CD8-positive, alpha-beta memory T cell (primary cell): Measurements from ENCODE around the gene UBN1. TPM values are rescaled to one million over a fixed set of nuclear protein-coding genes. Genes with fewer than 3 reads are reported as not detected.
A peak's percentile ranks its signal among the peaks of the same experiment; 100 is the strongest.

Source experiments
- CTCF ChIA-PET: fragments of 350-600 bp; sonication (Branson Sonifier 250); formaldehyde crosslinking; loops from one replicate; lab custom pipeline; 2021; ENCODE audit warnings: antibody characterized with exemption; lab: Charles Lee
- POLR2A ChIA-PET: fragments of 350-600 bp; sonication (Branson Sonifier 250); formaldehyde crosslinking; loops from one replicate; lab custom pipeline; 2021; ENCODE audit warnings: antibody characterized with exemption; lab: Charles Lee
- DNase-seq, 5 donors: peaks; one replicate each; pipeline versions ENCODE4 v3.0.0 to v3.0.0-alpha.2; 2020 to 2022; ENCODE audit warnings: mixed read lengths in 1 of 5
- H3K27ac ChIP-seq: one replicate; pipeline ENCODE4 v1.7.0; 2013; ENCODE audit warnings: low read depth, mild to moderate bottlenecking, low read length, moderate library complexity
- H3K27me3 ChIP-seq: 2 replicates; pipeline ENCODE4 v1.7.0; 2013; ENCODE audit warnings: low read length, mild to moderate bottlenecking; ENCODE audit not compliant: insufficient read depth, poor library complexity, severe bottlenecking
- H3K36me3 ChIP-seq: 2 replicates; pipeline ENCODE4 v1.7.0; 2013; ENCODE audit warnings: mild to moderate bottlenecking, low read length, moderate library complexity; ENCODE audit not compliant: insufficient read depth
- H3K4me1 ChIP-seq: 2 replicates; pipeline ENCODE4 v1.7.0; 2013; ENCODE audit warnings: mild to moderate bottlenecking, low read length, moderate library complexity; ENCODE audit not compliant: insufficient read depth
- H3K4me3 ChIP-seq: 2 replicates; pipeline ENCODE4 v1.7.0; 2013; ENCODE audit warnings: mild to moderate bottlenecking, low read length
- H3K9me3 ChIP-seq: 2 replicates; pipeline ENCODE4 v1.7.0; 2013; ENCODE audit warnings: mild to moderate bottlenecking, low read length
- H3K27ac Mint-ChIP-seq, 8 donors: one replicate each; pipeline ENCODE4 v1.8.0; 2020 to 2021; ENCODE audit warnings: mixed read lengths in 8 of 8, mild to moderate bottlenecking in 6 of 8, inconsistent platforms in 3 of 8, moderate library complexity in 3 of 8
- H3K27me3 Mint-ChIP-seq, 2 donors: one replicate each; pipeline ENCODE4 v1.8.0; 2020 to 2021; ENCODE audit warnings: mixed read lengths in 2 of 2, mild to moderate bottlenecking in 1 of 2, moderate library complexity in 1 of 2
- H3K36me3 Mint-ChIP-seq, 3 donors: one replicate each; pipeline ENCODE4 v1.8.0; 2020 to 2021; ENCODE audit warnings: mixed read lengths in 3 of 3, inconsistent platforms in 1 of 3, mild to moderate bottlenecking in 1 of 3
- H3K4me1 Mint-ChIP-seq, 3 donors: one replicate each; pipeline ENCODE4 v1.8.0; 2020 to 2021; ENCODE audit warnings: mixed read lengths in 3 of 3, inconsistent platforms in 1 of 3, mild to moderate bottlenecking in 1 of 3
- H3K4me3 Mint-ChIP-seq, 7 donors: one replicate each; pipeline ENCODE4 v1.8.0; 2020 to 2021; ENCODE audit warnings: mixed read lengths in 7 of 7, mild to moderate bottlenecking in 6 of 7, moderate library complexity in 4 of 7, inconsistent platforms in 2 of 7
- H3K9me3 Mint-ChIP-seq, 5 donors: one replicate each; pipeline ENCODE4 v1.8.0; 2020 to 2022; ENCODE audit warnings: mixed read lengths in 5 of 5, mild to moderate bottlenecking in 3 of 5, moderate library complexity in 2 of 5, inconsistent platforms in 1 of 5
- polyA plus RNA-seq: library from polyadenylated mRNA; unstranded; fragments of 300-500 nt; fragmentation: Illumina TruSeq; gene quantifications from one replicate; pipeline ENCODE4 v1.2.3, GENCODE V29; 2021
- total RNA-seq, 2 experiments: library from RNA; stranded (reverse); gene quantifications; one replicate each; pipeline ENCODE4 v1.2.3, GENCODE V29; 2021

The UBN1 gene
- total and polyA plus RNA-seq, 3 experiments from 2014 or later = 23.3 to 41.0 (median 40.3) TPM

- peak overlapping the region in 2 of 8 donors; percentile 16 to 68 for H3K27ac Mint-ChIP-seq
- H3K27me3 ChIP-seq = no peaks in the 10 kb centered on the region
- POLR2A ChIA-PET = no interaction called here
- no peaks in the 10 kb centered on the region for H3K9me3 ChIP-seq
- DNase-seq = no peak
- no peak overlapping the region for H3K4me3 Mint-ChIP-seq
- H3K36me3 ChIP-seq = peaks cover 57% of the 10 kb centered on the region
- no peaks in the 10 kb centered on the region for H3K4me1 ChIP-seq
- no peaks in the 10 kb centered on the region for H3K4me1 Mint-ChIP-seq
- CTCF ChIA-PET = no interaction called here
- no peak overlapping the region for H3K4me3 ChIP-seq
- no peaks in the 10 kb centered on the region for H3K9me3 Mint-ChIP-seq
- peaks cover 4 to 90% (median 38%) of the 10 kb centered on the region in 3 donors for H3K36me3 Mint-ChIP-seq
- H3K27me3 Mint-ChIP-seq = no peaks in the 10 kb centered on the region
- no peak overlapping the region for H3K27ac ChIP-seq
These were observed 29.5 kb downstream of the UBN1 start for GRCh38 chr16:4876646-4877379.

- Histone ChIP-seq H3K27ac (no peak overlapping the region), H3K27me3 (no peaks in the 10 kb centered on the region), H3K4me3 (no peak overlapping the region), H3K9me3 (no peaks in the 10 kb centered on the region), H3K4me1 (no peaks in the 10 kb centered on the region), H3K36me3 (peaks cover 61% of the 10 kb centered on the region)
- Mint-ChIP-seq H3K27ac (peak overlapping the region in 1 of 8 donors; percentile 68), H3K4me1 (no peaks in the 10 kb centered on the region), H3K4me3 (no peak overlapping the region), H3K36me3 (peaks cover 4 to 91% (median 37%) of the 10 kb centered on the region in 3 donors), H3K9me3 (no peaks in the 10 kb centered on the region), H3K27me3 (no peaks in the 10 kb centered on the region)
- no peak for DNase-seq
- ChIA-PET POLR2A (no interaction called here), CTCF (no interaction called here)
These were observed 30.1 kb downstream of the UBN1 start for GRCh38 chr16:4877380-4877685.

- no peak overlapping the region for H3K4me3 ChIP-seq
- Mint-ChIP-seq H3K9me3 (no peaks in the 10 kb centered on the region), H3K27ac (peak overlapping the region in 2 of 8 donors; percentile 13 to 25), H3K4me3 (no peak overlapping the region), H3K27me3 (no peaks in the 10 kb centered on the region), H3K4me1 (no peaks in the 10 kb centered on the region), H3K36me3 (peaks cover 4 to 92% (median 36%) of the 10 kb centered on the region in 3 donors)
- no peaks in the 10 kb centered on the region for H3K9me3 ChIP-seq
- CTCF ChIA-PET = no interaction called here
- H3K4me1 ChIP-seq = no peaks in the 10 kb centered on the region
- POLR2A ChIA-PET = no interaction called here
- H3K27ac ChIP-seq = no peak overlapping the region
- H3K27me3 ChIP-seq = no peaks in the 10 kb centered on the region
- peaks cover 69% of the 10 kb centered on the region for H3K36me3 ChIP-seq
- no peak for DNase-seq
These were observed 31.8 kb downstream of the UBN1 start for GRCh38 chr16:4879049-4879448.

- peaks cover 11 to 92% (median 40%) of the 10 kb centered on the region in 3 donors for H3K36me3 Mint-ChIP-seq
- Histone ChIP-seq H3K4me3 (no peak overlapping the region), H3K27ac (no peak overlapping the region), H3K36me3 (peaks cover 61% of the 10 kb centered on the region), H3K9me3 (no peaks in the 10 kb centered on the region), H3K27me3 (no peaks in the 10 kb centered on the region), H3K4me1 (no peaks in the 10 kb centered on the region)
- no peak overlapping the region for H3K4me3 Mint-ChIP-seq
- DNase-seq = no peak
- H3K9me3 Mint-ChIP-seq = peaks cover 0 to 4% (median 0%) of the 10 kb centered on the region in 5 donors
- CTCF ChIA-PET = no interaction called here
- POLR2A ChIA-PET = no interaction called here
- H3K4me1 Mint-ChIP-seq = no peaks in the 10 kb centered on the region
- no peak overlapping the region for H3K27ac Mint-ChIP-seq
- no peaks in the 10 kb centered on the region for H3K27me3 Mint-ChIP-seq
These were observed 32.8 kb downstream of the UBN1 start for GRCh38 chr16:4880006-4880580.

- Histone ChIP-seq H3K9me3 (no peaks in the 10 kb centered on the region), H3K4me1 (no peaks in the 10 kb centered on the region), H3K27ac (no peak overlapping the region), H3K36me3 (peaks cover 53% of the 10 kb centered on the region), H3K4me3 (no peak overlapping the region), H3K27me3 (no peaks in the 10 kb centered on the region)
- Mint-ChIP-seq H3K9me3 (peaks cover 0 to 4% (median 0%) of the 10 kb centered on the region in 5 donors), H3K4me1 (peaks cover 0 to 3% (median 0%) of the 10 kb centered on the region in 3 donors), H3K4me3 (no peak overlapping the region), H3K27ac (no peak overlapping the region), H3K36me3 (peaks cover 11 to 96% (median 48%) of the 10 kb centered on the region in 3 donors), H3K27me3 (no peaks in the 10 kb centered on the region)
- ChIA-PET CTCF (no interaction called here), POLR2A (no interaction called here)
- DNase-seq = no peak
These were observed 34.8 kb downstream of the UBN1 start for GRCh38 chr16:4882000-4882632.

- Mint-ChIP-seq H3K27ac (peak overlapping the region in 1 of 8 donors; percentile 39), H3K27me3 (no peaks in the 10 kb centered on the region), H3K36me3 (peaks cover 11 to 94% (median 46%) of the 10 kb centered on the region in 3 donors), H3K4me3 (no peak overlapping the region), H3K9me3 (peaks cover 0 to 4% (median 0%) of the 10 kb centered on the region in 5 donors), H3K4me1 (peaks cover 0 to 3% (median 0%) of the 10 kb centered on the region in 3 donors)
- no peak overlapping the region for H3K27ac ChIP-seq
- no peaks in the 10 kb centered on the region for H3K9me3 ChIP-seq
- no peaks in the 10 kb centered on the region for H3K27me3 ChIP-seq
- peaks cover 46% of the 10 kb centered on the region for H3K36me3 ChIP-seq
- no peak for DNase-seq
- CTCF ChIA-PET = no interaction called here
- no peaks in the 10 kb centered on the region for H3K4me1 ChIP-seq
- no peak overlapping the region for H3K4me3 ChIP-seq
- POLR2A ChIA-PET = no interaction called here
These were observed 35.5 kb downstream of the UBN1 start for GRCh38 chr16:4882633-4883285.

- Histone ChIP-seq H3K4me1 (no peaks in the 10 kb centered on the region), H3K36me3 (peaks cover 39% of the 10 kb centered on the region), H3K9me3 (no peaks in the 10 kb centered on the region), H3K4me3 (no peak overlapping the region), H3K27me3 (no peaks in the 10 kb centered on the region), H3K27ac (no peak overlapping the region)
- Mint-ChIP-seq H3K4me3 (no peak overlapping the region), H3K4me1 (peaks cover 0 to 3% (median 0%) of the 10 kb centered on the region in 3 donors), H3K27me3 (no peaks in the 10 kb centered on the region), H3K27ac (no peak overlapping the region), H3K36me3 (peaks cover 11 to 91% (median 46%) of the 10 kb centered on the region in 3 donors), H3K9me3 (peaks cover 0 to 4% (median 0%) of the 10 kb centered on the region in 5 donors)
- CTCF ChIA-PET = no interaction called here
- DNase-seq = no peak
- POLR2A ChIA-PET = no interaction called here
These were observed 36.2 kb downstream of the UBN1 start for GRCh38 chr16:4883501-4883900.

GRCh38 chr16:4884209-4884608, 36.9 kb downstream of the UBN1 start:
- Histone ChIP-seq H3K4me3 (no peak overlapping the region), H3K27ac (no peak overlapping the region), H3K27me3 (no peaks in the 10 kb centered on the region), H3K4me1 (no peaks in the 10 kb centered on the region), H3K36me3 (peaks cover 35% of the 10 kb centered on the region), H3K9me3 (no peaks in the 10 kb centered on the region)
- H3K36me3 Mint-ChIP-seq = peaks cover 7 to 85% (median 41%) of the 10 kb centered on the region in 3 donors
- CTCF ChIA-PET = no interaction called here
- H3K27ac Mint-ChIP-seq = peak overlapping the region in 1 of 8 donors; percentile 13
- H3K9me3 Mint-ChIP-seq = peaks cover 0 to 4% (median 0%) of the 10 kb centered on the region in 5 donors
- no peak for DNase-seq
- H3K4me1 Mint-ChIP-seq = peaks cover 0 to 3% (median 0%) of the 10 kb centered on the region in 3 donors
- no peaks in the 10 kb centered on the region for H3K27me3 Mint-ChIP-seq
- peak overlapping the region in 1 of 7 donors; percentile 2 for H3K4me3 Mint-ChIP-seq
- POLR2A ChIA-PET = no interaction called here
